HepG2 (cell line): Measurements from ENCODE around the gene FXYD4. TPM values are rescaled to one million over a fixed set of nuclear protein-coding genes. Genes with fewer than 3 reads are reported as not detected.

Experiments used
- ELF1 ChIP-seq: sonication (generic); formaldehyde crosslinking; IDR thresholded peaks from 2 replicates; pipeline ENCODE4 v1.4.0; 2020; ENCODE audit warnings: missing genetic modification reagents
- FOXK1 ChIP-seq: sonication (generic); formaldehyde crosslinking; IDR thresholded peaks from 2 replicates; pipeline ENCODE4 v1.4.0; 2020; ENCODE audit warnings: low read depth, missing genetic modification reagents, borderline replicate concordance
- POLR2A ChIP-seq, 2 experiments: IDR thresholded peaks; 2 replicates each; pipeline ENCODE4 v1.6.1; 2011; ENCODE audit warnings: low read depth in 2 of 2, low read length in 2 of 2, mild to moderate bottlenecking in 1 of 2, moderate library complexity in 1 of 2; ENCODE audit not compliant: insufficient read depth in 1 of 2
- POLR2AphosphoS2 ChIP-seq: IDR thresholded peaks from 2 replicates; pipeline ENCODE4 v1.6.1; 2011; ENCODE audit warnings: low read depth, low read length, improper control_type of control experiment
- SSRP1 ChIP-seq: IDR thresholded peaks from 2 replicates; pipeline ENCODE4 v1.6.1; 2016; ENCODE audit warnings: control low read depth
- TBX3 ChIP-seq: fragments of 450-650 bp; IDR thresholded peaks from 2 replicates; pipeline ENCODE4 v1.6.1; 2017; ENCODE audit warnings: antibody characterized with exemption, mild to moderate bottlenecking, inconsistent platforms, borderline replicate concordance
- ZFP62 ChIP-seq: sonication (generic); formaldehyde crosslinking; IDR thresholded peaks from 2 replicates; pipeline ENCODE4 v1.4.0; 2020; ENCODE audit warnings: missing genetic modification reagents
- ZNF30 ChIP-seq: sonication (generic); formaldehyde crosslinking; IDR thresholded peaks from 2 replicates; pipeline ENCODE4 v1.5.0; 2020; ENCODE audit warnings: mild to moderate bottlenecking, missing genetic modification reagents
- ZSCAN22 ChIP-seq: sonication (generic); formaldehyde crosslinking; IDR thresholded peaks from 2 replicates; pipeline ENCODE4 v1.4.0; 2020; ENCODE audit warnings: mild to moderate bottlenecking, missing genetic modification reagents
- polyA plus RNA-seq, 8 experiments: library from polyadenylated mRNA; depleted of rRNA in 3 of 8; stranded (reverse) in 7 of 8; unstranded in 1 of 8; fragments of >200 nt; fragmentation: Illumina TruSeq in 4 of 8; extraction: Trizol in 4 of 8; gene quantifications; 2 replicates each; pipeline versions ENCODE4 v1.2.1 to v1.2.3, GENCODE V29; 2011 to 2016; ENCODE audit warnings: low read depth in 4 of 8, missing spikeins in 1 of 8, mixed read lengths in 1 of 8; ENCODE audit not compliant: insufficient read depth in 1 of 8
- total RNA-seq, 5 experiments: library from RNA; depleted of rRNA; stranded (reverse); fragments of >200 nt; fragmentation: Illumina TruSeq; extraction: Trizol; gene quantifications; 2 replicates each; pipeline ENCODE4 v1.2.3, GENCODE V29; 2016; ENCODE audit warnings: low read depth in 1 of 5
- TF ChIP-seq, protein P1 (sequence below): IDR thresholded peaks from 2 replicates; pipeline ENCODE4 v1.6.1; 2018; ENCODE audit warnings: missing genetic modification reagents
- TF ChIP-seq, protein P2 (sequence below): sonication (generic); formaldehyde crosslinking; IDR thresholded peaks from 2 replicates; pipeline ENCODE4 v1.5.0; 2020; ENCODE audit warnings: mild to moderate bottlenecking, missing genetic modification reagents

FXYD4 gene
- total and polyA plus RNA-seq, 2 of the 13 experiments (the other 11 are each of a cell fraction or from before 2014, with no cell fraction given), result not detected

GRCh38 chr10:43403911-43404703 lies 32.7 kb downstream of the FXYD4 start (continued):
- TF ChIP-seq ZNF30 (no peak), FOXK1 (CRISPR knock-in tag) (no peak), ZFP62 (CRISPR knock-in tag) (no peak), TBX3 (no peak), ELF1 (no peak), SSRP1 (CRISPR knock-in tag) (no peak), POLR2AphosphoS2 (no peak), POLR2A (IDR thresholded peaks at IDR 0.05; ENCODE audit: insufficient read depth in 1 of 2, low read depth in 2 of 2, low read length in 2 of 2) (peak in 1 of 2 experiments; percentile 20; a peak in 1 of 4 replicates), ZSCAN22 (CRISPR knock-in tag) (no peak)
- TF ChIP-seq, protein P1, sequence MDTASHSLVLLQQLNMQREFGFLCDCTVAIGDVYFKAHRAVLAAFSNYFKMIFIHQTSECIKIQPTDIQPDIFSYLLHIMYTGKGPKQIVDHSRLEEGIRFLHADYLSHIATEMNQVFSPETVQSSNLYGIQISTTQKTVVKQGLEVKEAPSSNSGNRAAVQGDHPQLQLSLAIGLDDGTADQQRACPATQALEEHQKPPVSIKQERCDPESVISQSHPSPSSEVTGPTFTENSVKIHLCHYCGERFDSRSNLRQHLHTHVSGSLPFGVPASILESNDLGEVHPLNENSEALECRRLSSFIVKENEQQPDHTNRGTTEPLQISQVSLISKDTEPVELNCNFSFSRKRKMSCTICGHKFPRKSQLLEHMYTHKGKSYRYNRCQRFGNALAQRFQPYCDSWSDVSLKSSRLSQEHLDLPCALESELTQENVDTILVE, result no peak
- TF ChIP-seq, protein P2, sequence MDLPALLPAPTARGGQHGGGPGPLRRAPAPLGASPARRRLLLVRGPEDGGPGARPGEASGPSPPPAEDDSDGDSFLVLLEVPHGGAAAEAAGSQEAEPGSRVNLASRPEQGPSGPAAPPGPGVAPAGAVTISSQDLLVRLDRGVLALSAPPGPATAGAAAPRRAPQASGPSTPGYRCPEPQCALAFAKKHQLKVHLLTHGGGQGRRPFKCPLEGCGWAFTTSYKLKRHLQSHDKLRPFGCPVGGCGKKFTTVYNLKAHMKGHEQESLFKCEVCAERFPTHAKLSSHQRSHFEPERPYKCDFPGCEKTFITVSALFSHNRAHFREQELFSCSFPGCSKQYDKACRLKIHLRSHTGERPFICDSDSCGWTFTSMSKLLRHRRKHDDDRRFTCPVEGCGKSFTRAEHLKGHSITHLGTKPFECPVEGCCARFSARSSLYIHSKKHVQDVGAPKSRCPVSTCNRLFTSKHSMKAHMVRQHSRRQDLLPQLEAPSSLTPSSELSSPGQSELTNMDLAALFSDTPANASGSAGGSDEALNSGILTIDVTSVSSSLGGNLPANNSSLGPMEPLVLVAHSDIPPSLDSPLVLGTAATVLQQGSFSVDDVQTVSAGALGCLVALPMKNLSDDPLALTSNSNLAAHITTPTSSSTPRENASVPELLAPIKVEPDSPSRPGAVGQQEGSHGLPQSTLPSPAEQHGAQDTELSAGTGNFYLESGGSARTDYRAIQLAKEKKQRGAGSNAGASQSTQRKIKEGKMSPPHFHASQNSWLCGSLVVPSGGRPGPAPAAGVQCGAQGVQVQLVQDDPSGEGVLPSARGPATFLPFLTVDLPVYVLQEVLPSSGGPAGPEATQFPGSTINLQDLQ (CRISPR knock-in tag), result no peak
